Stimulated activated CD4-positive, alpha-beta T cell treated with anti-CD3 and anti-CD28 coated beads, Interleukin-12 subunit alpha, Interleukin-12 subunit beta, amount 100 ng/mL, for 48 hours (primary cell): ENCODE results near the gene CARMIL3.

Experiments used
- DNase-seq, 3 donors: peaks; one replicate each; pipeline ENCODE4 v3.0.0-alpha.2; 2020; ENCODE audit warnings: low read depth in 2 of 3, low spot score in 1 of 3

CARMIL3 gene

GRCh38 chr14:24062216-24062980 is 10.6 kb downstream of the CARMIL3 start:
- DNase-seq: no peak

GRCh38 chr14:24063263-24063836 is 11.5 kb downstream of the CARMIL3 start:
- DNase-seq: no peak

GRCh38 chr14:24064091-24064795 is 12.4 kb downstream of the CARMIL3 start:
- no peak for DNase-seq

GRCh38 chr14:24064856-24065255 is 13.0 kb downstream of the CARMIL3 start:
- no peak for DNase-seq

GRCh38 chr14:24065408-24065807 is 13.6 kb downstream of the CARMIL3 start:
- no peak for DNase-seq

GRCh38 chr14:24066496-24067132 is 14.8 kb downstream of the CARMIL3 start:
- DNase-seq: no peak

- no peak for DNase-seq
Measured at GRCh38 chr14:24067133-24068082, 15.6 kb downstream of the CARMIL3 start.

GRCh38 chr14:24068711-24069410 is 17.1 kb downstream of the CARMIL3 start:
- DNase-seq: no peak

GRCh38 chr14:24069411-24069735 is 17.6 kb downstream of the CARMIL3 start:
- DNase-seq: no peak

- DNase-seq: no peak
Measured at GRCh38 chr14:24070285-24071143, 18.7 kb downstream of the CARMIL3 start.

GRCh38 chr14:24071144-24071697 is 19.4 kb downstream of the CARMIL3 start, which contains the start of gene CPNE6:
Gene CPNE6, plus strand, starts transcription at chr14:24071562. Its CDS starts 1,375 bp downstream, at chr14:24072937.
- peak in 1 of 3 donors; percentile 28 for DNase-seq

GRCh38 chr14:24071836-24072430 is 20.1 kb downstream of the CARMIL3 start:
- DNase-seq: no peak

- DNase-seq: no peak
Measured at GRCh38 chr14:24072436-24072835, 20.6 kb downstream of the CARMIL3 start.

GRCh38 chr14:24072881-24073877 is 21.4 kb downstream of the CARMIL3 start:
- no peak for DNase-seq

GRCh38 chr14:24074625-24075484 is 23.0 kb downstream of the CARMIL3 start:
- DNase-seq: no peak
